Activated gamma-delta T cell (primary cell): ENCODE measurements around the gene LMO7.

Experiments used
- DNase-seq: peaks from one replicate; lab custom pipeline; 2025; lab: John Stamatoyannopoulos, UW
- total RNA-seq, 2 donors: gene quantifications; one replicate each; lab custom pipeline; 2026; lab: John Stamatoyannopoulos, UW

LMO7 gene
- total RNA-seq: 26.0 to 37.0 reads per million in 2 donors

DNA sequence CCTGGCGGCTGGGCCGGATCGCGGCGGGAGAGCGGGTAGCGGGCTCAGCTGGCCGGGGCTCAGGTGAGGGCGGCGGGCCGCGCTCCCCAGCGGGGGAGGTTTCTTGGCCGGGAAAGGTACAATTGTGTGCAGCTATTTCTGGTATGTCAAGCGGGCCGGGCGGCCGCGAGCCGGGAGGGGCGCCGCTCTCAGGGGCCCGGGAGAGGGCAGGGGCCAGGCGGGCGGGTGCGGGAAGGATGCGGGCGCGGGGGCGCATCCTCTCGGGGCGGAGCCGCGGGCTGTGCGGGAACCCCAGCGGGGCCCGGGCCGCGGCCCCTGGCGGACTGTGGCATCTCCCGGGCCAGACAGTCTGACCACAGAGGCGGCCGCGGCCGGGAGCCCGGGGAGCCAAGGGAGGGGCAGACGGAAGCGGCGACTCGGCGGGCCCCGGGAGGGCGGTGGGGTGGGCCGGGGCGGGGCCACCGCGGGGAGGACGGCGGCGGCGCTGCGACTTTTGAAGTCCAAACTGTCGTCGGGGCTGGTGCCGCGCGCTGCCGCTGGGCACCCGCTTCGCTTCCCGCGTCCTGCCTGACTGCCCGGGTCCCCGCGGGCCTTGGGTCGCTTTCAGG, at the start of gene LMO7:
Gene LMO7 (plus strand): TSS at position 503 of the 608 bp plus-strand sequence. CDS start 328 bp downstream, outside the sequence.
- DNase-seq: peak; percentile 45

DNA sequence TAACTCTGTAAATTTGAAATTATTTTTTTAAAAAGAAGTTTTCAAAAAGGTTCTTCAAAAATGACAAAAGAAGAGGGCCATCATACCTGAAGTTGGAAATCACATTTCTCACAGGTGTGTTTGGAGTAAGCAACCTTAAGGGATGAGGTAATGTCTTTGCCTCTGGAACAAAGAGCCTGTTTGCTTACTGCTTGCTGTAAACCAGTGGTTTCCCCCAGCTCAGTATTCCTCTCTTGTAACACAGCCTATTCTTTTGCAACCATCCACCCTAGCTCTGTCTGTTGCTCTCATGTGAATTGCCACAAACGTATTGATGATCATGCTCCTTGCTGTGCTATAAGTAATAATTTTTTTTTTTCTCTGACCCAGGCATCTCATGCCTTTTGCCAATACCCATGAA, 48.5 kb upstream of the LMO7 start:
- DNase-seq: no peak

DNA sequence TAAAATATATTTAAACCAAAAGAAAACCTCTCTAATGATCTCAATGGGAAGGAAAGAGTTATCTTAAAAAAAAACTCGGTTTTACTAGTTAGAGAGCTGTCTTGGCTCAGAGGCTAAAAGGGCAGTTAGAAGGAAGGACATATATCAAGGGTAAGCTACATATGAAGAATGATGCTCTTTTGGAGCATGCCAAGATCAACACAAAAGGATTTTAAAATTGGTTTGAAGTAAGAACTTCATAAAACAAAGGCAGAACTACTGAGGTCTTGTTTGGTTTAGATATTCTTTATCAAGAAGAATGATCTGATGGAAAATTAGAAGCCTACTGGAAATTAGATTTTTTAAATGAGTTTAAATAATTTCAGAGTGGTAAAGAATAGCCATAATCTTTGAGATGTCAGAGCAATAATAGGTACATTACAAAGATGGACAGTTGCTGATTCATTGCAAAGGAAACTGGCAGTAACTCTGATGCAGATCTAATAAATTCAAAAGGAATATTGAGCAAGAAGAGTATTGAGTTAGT, 39.4 kb upstream of the LMO7 start:
- DNase-seq: no peak

DNA sequence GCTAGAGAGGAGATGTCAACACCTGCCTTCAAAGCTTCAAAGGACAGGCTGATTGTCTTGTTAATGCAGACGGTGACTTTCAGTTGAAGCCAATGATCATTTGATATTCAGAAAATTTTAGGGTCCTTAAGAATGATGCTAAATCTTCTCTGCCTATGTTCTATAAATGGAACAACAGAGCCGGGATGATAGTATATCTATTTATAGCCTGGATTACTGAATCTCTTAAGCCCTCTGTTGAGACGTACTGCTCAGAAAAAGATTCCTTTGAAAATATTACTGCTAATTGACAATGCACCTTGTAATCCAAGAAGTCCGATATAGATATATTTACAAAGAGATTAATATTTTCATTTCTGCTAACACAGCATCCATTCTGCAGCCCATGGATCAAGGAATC, 35.8 kb upstream of the LMO7 start:
- DNase-seq: no peak

DNA sequence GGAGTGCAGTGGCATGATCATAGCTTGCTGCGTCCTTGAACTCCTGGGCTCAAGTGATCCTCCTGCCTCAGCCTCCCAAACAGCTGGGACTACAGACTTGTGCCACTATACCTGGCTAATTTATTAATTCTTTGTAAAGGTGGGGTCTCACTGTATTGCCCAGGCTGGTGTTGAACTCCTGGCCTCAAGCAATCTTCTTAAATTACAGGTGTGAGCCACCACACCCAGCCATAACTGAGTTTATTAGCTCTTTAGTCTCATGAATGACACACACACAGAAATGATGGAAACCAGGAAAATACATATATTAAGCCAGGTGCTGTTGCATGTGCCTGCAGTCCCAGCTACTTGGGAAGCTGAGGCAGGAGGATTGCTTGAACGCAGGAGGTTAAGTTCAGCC, 33.1 kb upstream of the LMO7 start:
- no peak for DNase-seq

DNA sequence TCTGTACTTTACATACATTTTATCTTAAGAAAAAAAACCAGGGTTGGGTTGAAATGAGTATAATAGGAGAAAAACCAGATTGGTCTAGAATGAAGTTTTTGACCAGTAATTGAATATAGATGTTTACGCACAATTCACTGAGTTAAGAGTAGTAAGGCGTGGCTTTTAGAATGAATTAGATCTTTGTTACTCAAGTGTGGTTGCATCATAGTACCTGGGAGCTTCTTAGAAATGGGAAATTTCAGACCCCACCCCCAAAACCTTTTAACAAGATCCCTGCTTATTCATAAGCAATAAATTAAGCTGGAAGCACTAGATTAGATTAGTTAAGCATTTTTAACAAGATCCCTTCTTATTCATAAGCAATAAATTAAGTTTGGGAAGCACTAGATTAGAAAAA, 28.7 kb upstream of the LMO7 start:
- DNase-seq: no peak

DNA sequence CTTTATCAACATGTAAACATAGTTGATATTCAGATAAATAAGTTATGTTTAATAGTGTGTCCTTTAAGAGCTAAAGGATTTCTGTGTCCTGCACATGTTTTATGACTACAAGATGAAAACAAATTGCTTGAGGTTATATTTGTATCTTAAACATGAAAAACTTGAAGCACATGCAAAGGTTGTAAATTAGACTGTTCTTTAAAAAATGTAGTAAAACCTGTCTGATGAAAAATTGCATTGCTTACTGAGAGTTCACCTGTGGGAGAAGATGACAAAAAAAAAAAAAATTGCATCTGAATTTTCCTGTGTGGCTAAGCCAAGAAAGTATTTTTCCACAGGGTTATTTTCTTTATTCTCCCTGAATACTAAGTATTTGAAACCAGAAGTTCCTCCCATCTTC, 25.7 kb upstream of the LMO7 start:
- no peak for DNase-seq

DNA sequence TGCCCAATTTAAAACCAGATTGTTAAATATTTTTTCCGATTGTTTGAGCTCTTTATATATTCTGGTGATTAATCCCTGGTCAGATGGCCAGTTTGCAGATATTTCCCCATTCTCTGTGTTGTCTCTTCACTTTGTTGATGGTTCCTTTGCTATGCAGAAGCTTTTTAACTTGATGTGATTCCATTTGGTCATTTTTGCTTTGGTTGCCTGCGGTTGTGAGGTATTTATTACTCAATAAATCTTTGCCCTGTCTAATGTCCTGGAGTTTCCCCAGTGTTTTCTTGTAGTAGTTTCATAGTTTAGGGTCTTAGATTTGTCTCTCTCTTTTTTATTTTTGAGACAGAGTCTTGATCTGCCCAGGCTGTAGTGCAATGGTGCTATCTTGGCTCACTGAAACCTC, 23.8 kb upstream of the LMO7 start:
- DNase-seq: no peak

- no peak for DNase-seq
Measured at GRCh38 chr13:75617230-75617629, 18.9 kb upstream of the LMO7 start.

DNA sequence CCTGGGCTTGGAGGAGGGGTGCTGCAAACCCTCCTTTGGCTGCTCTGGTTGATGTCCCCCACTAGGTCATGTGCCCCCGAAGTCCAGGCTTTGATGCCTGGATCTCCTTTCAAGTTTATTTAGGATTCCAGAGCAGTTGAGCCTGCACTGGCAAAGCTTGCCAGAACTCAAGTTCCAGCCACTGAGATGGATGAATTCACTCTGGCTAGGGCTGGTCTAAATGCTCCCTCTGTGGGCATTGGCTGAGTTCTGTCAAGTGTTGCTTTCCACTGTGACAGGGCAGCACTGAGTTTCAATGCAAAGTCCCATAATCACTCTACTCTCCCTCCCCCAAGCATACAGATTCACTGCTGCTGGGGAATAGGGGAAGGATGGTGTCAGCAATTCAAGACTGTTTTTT, 17.8 kb upstream of the LMO7 start:
- no peak for DNase-seq

DNA sequence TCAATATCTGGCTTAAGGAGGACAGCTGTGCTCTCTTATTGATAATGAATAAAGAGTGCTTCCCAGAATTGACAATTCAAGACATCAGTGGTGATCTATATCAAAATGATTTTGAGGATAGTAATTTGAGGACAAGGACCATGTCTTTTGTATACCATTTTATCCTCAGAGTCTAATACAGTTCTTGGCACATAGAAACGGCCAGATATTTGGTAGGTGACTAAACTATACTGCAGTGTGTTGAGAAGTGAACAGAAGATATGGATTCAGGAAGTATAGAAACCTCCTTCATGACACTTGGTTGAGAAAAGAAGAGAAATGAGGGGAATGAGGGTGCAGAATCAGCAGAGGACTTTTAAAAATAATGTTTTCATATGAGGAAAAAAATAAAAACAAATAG, 16.1 kb upstream of the LMO7 start:
- DNase-seq: no peak

DNA sequence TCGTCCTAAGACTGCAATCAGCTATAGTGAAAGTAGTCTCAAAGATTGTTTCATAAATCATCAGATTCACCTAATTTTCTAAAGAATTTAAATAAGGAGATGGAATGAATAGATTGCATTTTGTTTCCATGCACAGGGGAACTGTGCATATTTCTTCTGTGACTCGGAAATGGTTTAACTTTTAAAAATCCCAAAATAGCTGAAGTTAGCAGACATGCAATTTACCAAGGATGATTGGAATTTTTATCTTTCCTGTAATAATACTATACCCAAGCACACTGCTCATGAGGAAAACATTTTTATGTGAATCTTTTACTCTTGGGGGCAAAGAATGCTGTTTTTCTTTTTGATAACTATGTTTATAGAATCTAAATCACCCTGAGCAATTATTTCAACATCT, 15.0 kb upstream of the LMO7 start:
- no peak for DNase-seq

DNA sequence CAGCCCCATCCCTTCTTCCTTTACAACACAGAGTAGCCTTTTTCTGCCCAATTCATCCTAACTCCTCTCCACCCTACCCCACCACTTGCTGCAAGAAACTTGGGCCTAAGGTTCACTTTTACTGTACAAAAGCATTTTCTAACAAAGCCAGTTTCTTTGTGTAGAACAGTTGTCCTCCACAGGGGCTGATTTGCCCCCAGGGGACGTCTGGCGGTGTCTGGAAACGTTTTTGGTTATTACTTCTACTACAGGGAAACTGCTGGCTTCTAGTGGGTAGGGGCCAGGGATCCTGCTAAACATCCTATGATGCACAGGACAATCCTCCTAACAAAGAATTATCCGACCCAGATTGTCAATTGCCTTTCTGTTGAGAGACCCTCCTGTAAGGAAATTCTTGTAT, 7.3 kb upstream of the LMO7 start:
- DNase-seq: no peak

GRCh38 chr13:75633285-75633684, 2.8 kb upstream of the LMO7 start:
- no peak for DNase-seq

DNA sequence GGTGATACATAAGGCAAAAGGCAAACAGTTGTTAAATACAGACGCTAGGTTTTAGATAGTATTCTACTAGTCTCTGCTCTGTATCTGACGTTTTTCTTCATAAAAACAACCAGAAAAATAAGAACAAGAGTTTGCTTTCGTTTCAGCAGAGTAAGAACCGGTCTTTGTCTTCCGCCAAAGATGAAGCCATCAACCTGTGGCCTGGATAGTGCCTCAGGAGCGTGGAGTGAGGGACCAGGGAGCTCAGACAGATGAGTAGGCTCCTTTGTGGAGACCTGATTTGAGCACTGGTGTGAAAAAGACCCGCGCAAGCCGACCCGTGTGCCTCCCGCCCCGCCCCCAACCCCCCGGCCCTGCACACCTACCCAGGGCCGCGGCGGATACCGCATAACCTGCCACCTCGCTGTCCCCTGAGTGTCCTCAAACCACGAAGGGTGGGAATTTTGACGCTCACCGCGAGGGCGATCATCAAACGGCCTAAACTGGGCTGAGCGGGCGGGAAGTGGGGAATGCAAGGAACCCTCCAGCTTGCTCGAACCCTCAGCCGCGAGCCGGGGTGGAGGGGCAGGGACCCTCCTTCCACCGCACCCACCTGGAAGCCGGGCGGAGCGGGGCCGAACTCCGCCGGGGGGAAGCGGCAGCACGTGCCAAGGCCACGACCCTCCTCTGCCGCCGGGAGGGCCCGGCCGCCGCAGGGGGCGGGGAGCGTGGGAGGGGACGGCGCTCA, 866 bp upstream of the LMO7 start:
- peak; percentile 12 for DNase-seq

DNA sequence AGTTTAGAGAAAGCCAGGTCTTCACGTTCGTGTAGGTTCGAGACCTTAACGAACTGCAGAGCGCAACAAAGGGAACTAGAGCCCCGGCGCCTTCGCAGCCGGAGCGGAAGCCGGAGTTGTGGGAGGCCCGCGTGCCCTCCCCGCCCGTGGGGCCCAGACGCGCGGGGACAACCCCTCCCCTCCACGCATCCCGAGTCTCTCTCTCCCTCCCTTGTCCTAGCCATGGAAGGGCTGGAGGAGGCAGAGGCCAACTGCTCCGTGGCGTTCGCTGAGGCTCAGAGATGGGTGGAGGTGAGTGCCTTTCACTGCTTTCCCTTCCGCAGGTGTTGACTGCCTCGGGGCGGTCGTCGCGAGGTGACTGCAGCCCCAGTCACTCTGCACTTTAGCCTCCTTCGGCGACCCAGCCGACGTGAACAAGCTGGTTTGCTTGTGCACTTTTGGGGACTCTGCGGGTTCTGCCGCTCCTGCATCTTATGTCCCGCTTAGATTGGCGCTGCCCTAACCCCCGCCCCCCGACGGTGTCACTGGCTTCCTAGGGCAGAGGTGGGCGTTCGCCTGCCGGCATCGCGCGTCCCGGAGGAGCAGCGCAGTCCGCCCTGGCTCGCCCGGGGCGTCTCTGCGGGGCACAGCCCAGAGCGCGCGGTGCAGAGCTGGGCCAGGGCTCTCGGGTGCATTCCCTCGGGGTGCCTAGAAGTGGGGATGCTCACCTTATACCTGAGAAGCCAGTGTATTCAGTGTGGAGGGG, 478 bp downstream of the LMO7 start:
- peak; percentile 26 for DNase-seq

GRCh38 chr13:75637181-75637750, 1.1 kb downstream of the LMO7 start:
- DNase-seq: no peak

GRCh38 chr13:75639454-75639853, 3.3 kb downstream of the LMO7 start:
- no peak for DNase-seq

- DNase-seq: no peak
Measured at GRCh38 chr13:75641026-75641425, 4.9 kb downstream of the LMO7 start.

DNA sequence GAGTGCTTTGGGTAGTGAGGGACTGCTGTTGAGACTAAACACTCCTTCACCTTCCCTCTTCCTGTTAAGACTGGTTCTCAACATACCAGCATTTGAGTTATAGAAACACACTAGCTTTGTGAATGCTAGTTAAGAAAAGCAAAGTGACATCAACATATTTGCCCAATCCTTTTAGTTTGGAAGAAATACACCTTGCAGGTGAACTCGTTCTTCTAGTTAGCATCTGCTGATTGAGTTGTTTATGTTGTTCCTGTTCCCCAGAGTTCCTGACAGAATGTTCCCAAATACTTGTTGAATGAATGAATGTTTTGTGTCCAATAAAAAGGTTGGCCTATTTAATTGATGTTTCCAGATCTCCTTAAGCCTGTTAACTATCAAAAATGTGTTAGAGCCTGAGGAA, 7.1 kb downstream of the LMO7 start:
- DNase-seq: no peak

GRCh38 chr13:75643693-75644092, 7.6 kb downstream of the LMO7 start:
- DNase-seq: no peak

- DNase-seq: no peak
Measured at GRCh38 chr13:75645141-75645540, 9.0 kb downstream of the LMO7 start.
